ENCODE data around the gene IP6K1. TPM values are rescaled to one million over a fixed set of nuclear protein-coding genes. Genes with fewer than 3 reads are reported as not detected.

Gene IP6K1
- total and polyA plus RNA-seq, 10 of the 15 experiments (the other 5 are each of a cell fraction or from before 2014, with no cell fraction given): 1.3 to 30.6 (median 18.2) TPM

GRCh38 chr3:49725906-49726681, 60.2 kb downstream of the IP6K1 start (continued):
- no peak for TF ChIP-seq ATF3 (IDR thresholded peaks at IDR 0.05; ENCODE audit: borderline replicate concordance, extremely low read depth, low read depth, low read length)
- TF ChIP-seq PAX5 (IDR thresholded peaks at IDR 0.05; ENCODE audit: borderline replicate concordance, low read depth, low read length): no peak
- TF ChIP-seq FOS (IDR thresholded peaks at IDR 0.05; ENCODE audit: borderline replicate concordance, extremely low read depth, insufficient read length): no peak
- TF ChIP-seq IRF4 (IDR thresholded peaks at IDR 0.05; ENCODE audit: low read depth, low read length): no peak
- TF ChIP-seq MXI1 (IDR thresholded peaks at IDR 0.05; ENCODE audit: low read depth, low read length): no peak
- no peak for TF ChIP-seq CTCF (IDR thresholded peaks at IDR 0.05 in 2 of 3, conservative IDR thresholded peaks at IDR 0.05 in 1 of 3; ENCODE audit: control insufficient read depth in 2 of 3, extremely low read depth in 1 of 3, insufficient read depth in 1 of 3, low read depth in 3 of 3, low read length in 3 of 3)

- Histone ChIP-seq H3K36me3 (ENCODE audit: control insufficient read depth in 2 of 2, insufficient read depth in 2 of 2, low read length in 1 of 2) (peaks cover 3 to 23% of the 10 kb centered on the region in 2 experiments), H3K79me2 (ENCODE audit: control insufficient read depth, insufficient read depth, low read length) (peaks cover 20% of the 10 kb centered on the region), H2AFZ (ENCODE audit: control insufficient read depth, low read depth, low read length) (no peak overlapping the region), H3K4me2 (ENCODE audit: control insufficient read depth, insufficient read depth) (peak overlapping the region; percentile 91), H3K27me3 (replicated peaks in 1 of 2; ENCODE audit: control insufficient read depth in 2 of 2, insufficient read depth in 2 of 2, low read length in 1 of 2) (no peaks in the 10 kb centered on the region), H3K4me1 (ENCODE audit: control insufficient read depth, insufficient read depth, low read length) (peaks cover 15% of the 10 kb centered on the region), H3K4me3 (peak overlapping the region; percentile 81), H3K9me3 (replicated peaks; ENCODE audit: control insufficient read depth, insufficient read depth, low read length) (no peaks in the 10 kb centered on the region), H3K27ac (ENCODE audit: control insufficient read depth, insufficient read depth) (peak overlapping the region; percentile 93), H3K9ac (ENCODE audit: control insufficient read depth, insufficient read depth, low read length) (peak overlapping the region; percentile 96), H4K20me1 (ENCODE audit: control insufficient read depth, insufficient read depth) (no peaks in the 10 kb centered on the region)
- in situ Hi-C loops (cut with MboI): no loop called here
- CTCF ChIA-PET: interaction anchor here (0.6 to 1.7 kb wide), 4 partner anchors 23 to 185 kb away, joined by 3 to 8 read pairs (median 4); no protein-coding TSS in a partner anchor
- intact Hi-C loops (cut with micrococcal nuclease; ENCODE audit: unreplicated experiment): loop anchor here (5.0 kb wide), 2 partner anchors 63 to 113 kb away; partner anchors contain the start of gene IP6K1
- FAIRE-seq (no peak), DNase-seq (ENCODE audit: low read depth, low spot score) (no peak), ATAC-seq (peak; percentile 23)
- RAD21 ChIA-PET (ENCODE audit: unreplicated experiment): no interaction called here
- POLR2A ChIA-PET: interaction anchor here (0.5 to 0.9 kb wide), 4 partner anchors 12 to 166 kb away, joined by 3 read pairs; no protein-coding TSS in a partner anchor
- SMC1A ChIA-PET (ENCODE audit: uncharacterized antibody, unreplicated experiment): interaction anchor here (1.8 kb wide), 1 partner anchor 81 kb away, joined by 5 read pairs; no protein-coding TSS in a partner anchor
- TF ChIP-seq EP300 (IDR thresholded peaks at IDR 0.05; ENCODE audit: borderline replicate concordance in 1 of 2, control insufficient read depth in 1 of 2, low read depth in 2 of 2, low read length in 2 of 2) (peak in 1 of 2 experiments; percentile 14; a peak in 1 of 4 replicates), RUNX3 (IDR thresholded peaks at IDR 0.05; ENCODE audit: low read length) (peak; percentile 31; the same call in 1 of the 2 replicates), ESRRA (IDR thresholded peaks at IDR 0.05; ENCODE audit: low read length) (no peak), TCF12 (IDR thresholded peaks at IDR 0.05; ENCODE audit: low read depth, low read length) (peak; percentile 57; the same call in 1 of the 2 replicates), BHLHE40 (IDR thresholded peaks at IDR 0.05; ENCODE audit: borderline replicate concordance in 1 of 2, low read depth in 2 of 2, low read length in 1 of 2) (peak; percentile 91 to 93), ZBTB40 (IDR thresholded peaks at IDR 0.05; ENCODE audit: borderline replicate concordance) (no peak), DPF2 (IDR thresholded peaks at IDR 0.05) (no peak)
- no TSS peak for BruUV-seq (replicated peaks)
- WGBS (ENCODE audit: insufficient coverage, insufficient replicate concordance, low lambda C conversion rate, missing lambda C conversion rate): 0% methylated on average over 6 of the region's 6 CpGs
These were observed 61.8 kb downstream of the IP6K1 start for GRCh38 chr3:49724586-49724985.
